Measurements from ENCODE around the gene TRIM42. TPM values are rescaled to one million over a fixed set of nuclear protein-coding genes. Genes with fewer than 3 reads are reported as not detected.

Gene TRIM42
- total and polyA plus RNA-seq, 2 experiments from 2014 or later = not detected

- Histone ChIP-seq H3K4me1 (ENCODE audit: low read depth) (no peaks in the 10 kb centered on the region), H3K36me3 (no peaks in the 10 kb centered on the region), H3K27me3 (no peaks in the 10 kb centered on the region), H3K9me3 (ENCODE audit: low read depth) (no peaks in the 10 kb centered on the region), H3K4me3 (no peak overlapping the region), H3K27ac (no peak overlapping the region)
- no peak for TF ChIP-seq CTCF (IDR thresholded peaks at IDR 0.05; ENCODE audit: low read depth, low read length)
- no peak for DNase-seq (ENCODE audit: low read depth in 1 of 2, low spot score in 1 of 2)
Observed at GRCh38 chr3:140682586-140682985, 4.7 kb downstream of the TRIM42 start.

- Histone ChIP-seq H3K27ac (no peak overlapping the region), H3K9me3 (ENCODE audit: low read depth) (no peaks in the 10 kb centered on the region), H3K27me3 (no peaks in the 10 kb centered on the region), H3K4me3 (no peak overlapping the region), H3K4me1 (ENCODE audit: low read depth) (no peaks in the 10 kb centered on the region), H3K36me3 (no peaks in the 10 kb centered on the region)
- TF ChIP-seq CTCF (IDR thresholded peaks at IDR 0.05; ENCODE audit: low read depth, low read length) = no peak
- no peak for DNase-seq (ENCODE audit: low read depth in 1 of 2, low spot score in 1 of 2)
Observed at GRCh38 chr3:140686128-140686527, 8.3 kb downstream of the TRIM42 start.

- no peaks in the 10 kb centered on the region for H3K9me3 ChIP-seq (ENCODE audit: low read depth)
- no peak for DNase-seq (ENCODE audit: low read depth in 1 of 2, low spot score in 1 of 2)
- no peaks in the 10 kb centered on the region for H3K27me3 ChIP-seq
- no peaks in the 10 kb centered on the region for H3K36me3 ChIP-seq
- no peaks in the 10 kb centered on the region for H3K4me1 ChIP-seq (ENCODE audit: low read depth)
- no peak overlapping the region for H3K27ac ChIP-seq
- no peak for TF ChIP-seq CTCF (IDR thresholded peaks at IDR 0.05; ENCODE audit: low read depth, low read length)
- no peak overlapping the region for H3K4me3 ChIP-seq
Observed at GRCh38 chr3:140686948-140687347, 9.1 kb downstream of the TRIM42 start.

GRCh38 chr3:140695361-140696061 is 17.6 kb downstream of the TRIM42 start:
- Histone ChIP-seq H3K4me3 (no peak overlapping the region), H3K36me3 (no peaks in the 10 kb centered on the region)
- no peak for TF ChIP-seq CTCF (IDR thresholded peaks at IDR 0.05; ENCODE audit: low read depth, low read length)

GRCh38 chr3:140699516-140700231 is 21.8 kb downstream of the TRIM42 start:
- H3K9me3 ChIP-seq (ENCODE audit: low read depth) = no peaks in the 10 kb centered on the region
- H3K4me1 ChIP-seq (ENCODE audit: low read depth) = no peaks in the 10 kb centered on the region
- DNase-seq (ENCODE audit: low read depth in 1 of 2, low spot score in 1 of 2) = no peak
- TF ChIP-seq CTCF (IDR thresholded peaks at IDR 0.05; ENCODE audit: low read depth, low read length) = no peak
- H3K36me3 ChIP-seq = no peaks in the 10 kb centered on the region
- no peak overlapping the region for H3K4me3 ChIP-seq
- H3K27me3 ChIP-seq = no peaks in the 10 kb centered on the region
- H3K27ac ChIP-seq = no peak overlapping the region

More at GRCh38 chr3:140695361-140696061, 17.6 kb downstream of the TRIM42 start:
- H3K9me3 ChIP-seq (ENCODE audit: low read depth) = no peaks in the 10 kb centered on the region
- H3K27me3 ChIP-seq = no peaks in the 10 kb centered on the region
- DNase-seq (ENCODE audit: low read depth in 1 of 2, low spot score in 1 of 2) = no peak
- no peaks in the 10 kb centered on the region for H3K4me1 ChIP-seq (ENCODE audit: low read depth)
- H3K27ac ChIP-seq = no peak overlapping the region

Data from cardiac muscle cell (in vitro differentiated cells and primary cell).